ENCODE results near the gene THSD7B.

DNA sequence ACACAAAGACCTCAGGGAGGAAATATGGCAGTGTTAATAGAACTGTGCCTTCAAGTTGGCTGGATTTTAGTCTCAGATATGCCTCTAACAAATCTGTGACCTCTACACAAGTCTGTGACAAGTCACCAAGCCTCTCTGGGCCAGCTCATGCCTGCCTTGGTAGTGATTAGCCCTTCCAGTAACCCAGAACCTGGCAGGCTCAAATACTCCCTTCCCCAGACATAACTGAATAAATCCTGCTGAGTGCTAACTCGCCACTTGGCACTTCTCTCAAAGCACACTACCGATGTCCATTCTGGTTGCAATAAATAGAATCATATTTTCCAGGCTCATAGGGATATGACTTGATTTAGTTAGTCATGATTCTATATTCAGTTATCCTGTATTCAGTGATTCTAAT is 15.3 kb upstream of the THSD7B start:
- TF ChIP-seq YY1 (IDR thresholded peaks at IDR 0.05; ENCODE audit: low read depth) (no peak), NFIC (IDR thresholded peaks at IDR 0.05) (no peak), EP300 (IDR thresholded peaks at IDR 0.05; ENCODE audit: borderline replicate concordance) (no peak), TEAD4 (IDR thresholded peaks at IDR 0.05) (no peak), TCF12 (IDR thresholded peaks at IDR 0.05; ENCODE audit: low read depth) (no peak)
- TF ChIP-seq, protein P1, sequence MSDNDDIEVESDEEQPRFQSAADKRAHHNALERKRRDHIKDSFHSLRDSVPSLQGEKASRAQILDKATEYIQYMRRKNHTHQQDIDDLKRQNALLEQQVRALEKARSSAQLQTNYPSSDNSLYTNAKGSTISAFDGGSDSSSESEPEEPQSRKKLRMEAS (IDR thresholded peaks at IDR 0.05): no peak
- TF ChIP-seq, protein P2, sequence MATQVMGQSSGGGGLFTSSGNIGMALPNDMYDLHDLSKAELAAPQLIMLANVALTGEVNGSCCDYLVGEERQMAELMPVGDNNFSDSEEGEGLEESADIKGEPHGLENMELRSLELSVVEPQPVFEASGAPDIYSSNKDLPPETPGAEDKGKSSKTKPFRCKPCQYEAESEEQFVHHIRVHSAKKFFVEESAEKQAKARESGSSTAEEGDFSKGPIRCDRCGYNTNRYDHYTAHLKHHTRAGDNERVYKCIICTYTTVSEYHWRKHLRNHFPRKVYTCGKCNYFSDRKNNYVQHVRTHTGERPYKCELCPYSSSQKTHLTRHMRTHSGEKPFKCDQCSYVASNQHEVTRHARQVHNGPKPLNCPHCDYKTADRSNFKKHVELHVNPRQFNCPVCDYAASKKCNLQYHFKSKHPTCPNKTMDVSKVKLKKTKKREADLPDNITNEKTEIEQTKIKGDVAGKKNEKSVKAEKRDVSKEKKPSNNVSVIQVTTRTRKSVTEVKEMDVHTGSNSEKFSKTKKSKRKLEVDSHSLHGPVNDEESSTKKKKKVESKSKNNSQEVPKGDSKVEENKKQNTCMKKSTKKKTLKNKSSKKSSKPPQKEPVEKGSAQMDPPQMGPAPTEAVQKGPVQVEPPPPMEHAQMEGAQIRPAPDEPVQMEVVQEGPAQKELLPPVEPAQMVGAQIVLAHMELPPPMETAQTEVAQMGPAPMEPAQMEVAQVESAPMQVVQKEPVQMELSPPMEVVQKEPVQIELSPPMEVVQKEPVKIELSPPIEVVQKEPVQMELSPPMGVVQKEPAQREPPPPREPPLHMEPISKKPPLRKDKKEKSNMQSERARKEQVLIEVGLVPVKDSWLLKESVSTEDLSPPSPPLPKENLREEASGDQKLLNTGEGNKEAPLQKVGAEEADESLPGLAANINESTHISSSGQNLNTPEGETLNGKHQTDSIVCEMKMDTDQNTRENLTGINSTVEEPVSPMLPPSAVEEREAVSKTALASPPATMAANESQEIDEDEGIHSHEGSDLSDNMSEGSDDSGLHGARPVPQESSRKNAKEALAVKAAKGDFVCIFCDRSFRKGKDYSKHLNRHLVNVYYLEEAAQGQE (IDR thresholded peaks at IDR 0.05; ENCODE audit: low read depth): no peak
